ENCODE data around the gene DCTN4. TPM values are rescaled to one million over a fixed set of nuclear protein-coding genes. Genes with fewer than 3 reads are reported as not detected.

DCTN4 gene
- total RNA-seq, 5 donors from 2014 or later (not counting 1 experiment from before 2014, with no cell fraction given) = 36.9 to 79.8 (median 38.4) TPM

DNA sequence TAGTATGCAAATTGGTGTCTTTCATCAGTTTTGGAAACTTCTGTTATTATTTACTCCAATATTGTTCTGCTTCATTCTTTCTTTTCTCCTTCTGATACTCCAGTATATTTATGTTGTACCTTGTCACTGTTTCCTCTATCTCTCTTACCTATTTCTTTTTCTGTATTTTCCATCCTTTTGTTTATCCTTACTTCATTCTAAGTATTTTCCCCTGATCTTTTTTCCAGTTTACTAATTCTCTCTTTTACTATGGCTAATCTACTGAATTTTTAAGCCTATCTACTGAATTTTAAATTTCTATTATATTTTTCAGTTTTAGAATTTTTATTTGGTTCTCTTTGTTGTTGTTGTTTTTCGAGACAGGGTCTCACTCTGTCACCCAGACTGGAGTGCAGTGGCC, 27.1 kb upstream of the DCTN4 start:
- Histone ChIP-seq H3K36me3 (ENCODE audit: control insufficient read depth in 2 of 2, extremely low read depth in 1 of 2, insufficient read depth in 1 of 2, low read length in 1 of 2) (no peaks in the 10 kb centered on the region), H3K27ac (ENCODE audit: low read length) (peak overlapping the region; percentile 22), H3K4me1 (ENCODE audit: control insufficient read depth in 1 of 2, extremely low read depth in 1 of 2, insufficient read depth in 2 of 2, low read length in 2 of 2) (peaks cover 40 to 41% of the 10 kb centered on the region in 2 experiments), H3K4me3 (ENCODE audit: control insufficient read depth in 1 of 2, extremely low read depth in 1 of 2, low read length in 1 of 2) (no peak overlapping the region), H3K27me3 (replicated peaks in 1 of 2; ENCODE audit: control insufficient read depth in 2 of 2, extremely low read depth in 1 of 2, insufficient read depth in 2 of 2, low read length in 1 of 2) (no peaks in the 10 kb centered on the region), H3K9me3 (no peaks in the 10 kb centered on the region)
- ChIA-PET POLR2A (no interaction called here), CTCF (interaction anchor here (0.7 to 1.5 kb wide), 4 partner anchors 14 to 70 kb away, joined by 5 to 9 read pairs (median 8); partner anchors contain the start of gene IRGM (in 1 of the 2))
- Mint-ChIP-seq H3K4me3 (no peak overlapping the region), H3K4me1 (peaks cover 75 to 85% (median 76%) of the 10 kb centered on the region in 3 donors), H3K27ac (peak overlapping the region; percentile 79 to 80), H3K9me3 (no peaks in the 10 kb centered on the region), H3K27me3 (no peaks in the 10 kb centered on the region), H3K36me3 (no peaks in the 10 kb centered on the region)
- no peak for DNase-seq
- no CpG with 5 or more reads among the region's 1 CpG for WGBS (ENCODE audit: insufficient coverage)
- ATAC-seq (replicated peaks in 1 of 4) = no peak

- peak; percentile 86 to 93 (median 86) for ATAC-seq (replicated peaks in 1 of 4)
- CTCF ChIA-PET = interaction anchor here (0.6 to 4.3 kb wide), 20 partner anchors 8 to 1274 kb away, joined by 3 to 45 read pairs (median 4); partner anchors contain the start of genes RBM22 (in 2 of the 2), DCTN4 (in 1 of the 2) and IRGM (in 1 of the 2)
- 10% methylated on average over 2 of the region's 7 CpGs for WGBS (ENCODE audit: insufficient coverage)
- Histone ChIP-seq H3K4me1 (ENCODE audit: control insufficient read depth in 1 of 2, extremely low read depth in 1 of 2, insufficient read depth in 2 of 2, low read length in 2 of 2) (peaks cover 29 to 44% of the 10 kb centered on the region in 2 experiments), H3K27ac (ENCODE audit: low read length) (peak overlapping the region; percentile 72), H3K36me3 (ENCODE audit: control insufficient read depth in 2 of 2, extremely low read depth in 1 of 2, insufficient read depth in 1 of 2, low read length in 1 of 2) (no peaks in the 10 kb centered on the region), H3K9me3 (no peaks in the 10 kb centered on the region), H3K27me3 (replicated peaks in 1 of 2; ENCODE audit: control insufficient read depth in 2 of 2, extremely low read depth in 1 of 2, insufficient read depth in 2 of 2, low read length in 1 of 2) (no peaks in the 10 kb centered on the region), H3K4me3 (ENCODE audit: control insufficient read depth in 1 of 2, extremely low read depth in 1 of 2, low read length in 1 of 2) (peak overlapping the region in 1 of 2 donors; percentile 6)
- peak; percentile 38 to 84 (median 67) for DNase-seq
- H3K27ac Mint-ChIP-seq = peak overlapping the region; percentile 90 to 96
- POLR2A ChIA-PET = interaction anchor here (0.6 to 1.2 kb wide), 7 partner anchors 17 to 707 kb away, joined by 3 to 10 read pairs (median 5); partner anchors contain the start of genes RBM22 (in 2 of the 2), DCTN4 (in 1 of the 2) and IRGM (in 1 of the 2)
- no peaks in the 10 kb centered on the region for H3K36me3 Mint-ChIP-seq
- H3K4me1 Mint-ChIP-seq = peaks cover 73 to 81% (median 81%) of the 10 kb centered on the region in 3 donors
- peak overlapping the region; percentile 48 to 70 (median 55) for H3K4me3 Mint-ChIP-seq
- H3K27me3 Mint-ChIP-seq = no peaks in the 10 kb centered on the region
- no peaks in the 10 kb centered on the region for H3K9me3 Mint-ChIP-seq
These were observed 24.7 kb upstream of the DCTN4 start for GRCh38 chr5:150783422-150783928.

- Histone ChIP-seq H3K36me3 (ENCODE audit: control insufficient read depth in 2 of 2, extremely low read depth in 1 of 2, insufficient read depth in 1 of 2, low read length in 1 of 2) (no peaks in the 10 kb centered on the region), H3K9me3 (no peaks in the 10 kb centered on the region), H3K4me1 (ENCODE audit: control insufficient read depth in 1 of 2, extremely low read depth in 1 of 2, insufficient read depth in 2 of 2, low read length in 2 of 2) (peaks cover 30 to 50% of the 10 kb centered on the region in 2 experiments), H3K27me3 (replicated peaks in 1 of 2; ENCODE audit: control insufficient read depth in 2 of 2, extremely low read depth in 1 of 2, insufficient read depth in 2 of 2, low read length in 1 of 2) (no peaks in the 10 kb centered on the region), H3K27ac (ENCODE audit: low read length) (peak overlapping the region; percentile 72), H3K4me3 (ENCODE audit: control insufficient read depth in 1 of 2, extremely low read depth in 1 of 2, low read length in 1 of 2) (no peak overlapping the region)
- POLR2A ChIA-PET = interaction anchor here in 1 of 2 donors (0.7 to 0.8 kb wide), 2 partner anchors 26 to 29 kb away, joined by 3 to 5 read pairs; no protein-coding TSS in a partner anchor
- no peak for DNase-seq
- Mint-ChIP-seq H3K36me3 (no peaks in the 10 kb centered on the region), H3K4me1 (peaks cover 75 to 84% (median 81%) of the 10 kb centered on the region in 3 donors), H3K27ac (peak overlapping the region; percentile 90 to 96), H3K4me3 (peak overlapping the region; percentile 10 to 70 (median 48)), H3K27me3 (no peaks in the 10 kb centered on the region), H3K9me3 (no peaks in the 10 kb centered on the region)
- ATAC-seq (replicated peaks in 1 of 4) = no peak
- CTCF ChIA-PET = interaction anchor here in 1 of 2 donors (0.6 to 4.3 kb wide), 5 partner anchors 23 to 304 kb away, joined by 3 to 45 read pairs (median 20); partner anchors contain the start of genes DCTN4, IRGM and RBM22
- WGBS (ENCODE audit: insufficient coverage) = 84% methylated on average over 2 of the region's 3 CpGs
These were observed 24.0 kb upstream of the DCTN4 start for GRCh38 chr5:150782850-150783249.

GRCh38 chr5:150781706-150782614, 23.1 kb upstream of the DCTN4 start:
- H3K27me3 ChIP-seq (replicated peaks in 1 of 2; ENCODE audit: control insufficient read depth in 2 of 2, extremely low read depth in 1 of 2, insufficient read depth in 2 of 2, low read length in 1 of 2) = no peaks in the 10 kb centered on the region
- Mint-ChIP-seq H3K4me3 (peak overlapping the region in 1 of 3 donors; percentile 5), H3K27ac (peak overlapping the region; percentile 90 to 96), H3K27me3 (no peaks in the 10 kb centered on the region), H3K36me3 (no peaks in the 10 kb centered on the region), H3K4me1 (peaks cover 72 to 80% (median 73%) of the 10 kb centered on the region in 3 donors), H3K9me3 (no peaks in the 10 kb centered on the region)
- WGBS (ENCODE audit: insufficient coverage) = 100% methylated on average over 3 of the region's 10 CpGs
- H3K4me3 ChIP-seq (ENCODE audit: control insufficient read depth in 1 of 2, extremely low read depth in 1 of 2, low read length in 1 of 2) = no peak overlapping the region
- POLR2A ChIA-PET = interaction anchor here (0.8 to 2.0 kb wide), 2 partner anchors 23 to 28 kb away, joined by 3 to 7 read pairs; partner anchors contain the start of gene DCTN4 (in 1 of the 2)
- no peaks in the 10 kb centered on the region for H3K9me3 ChIP-seq
- H3K27ac ChIP-seq (ENCODE audit: low read length) = peak overlapping the region; percentile 72
- DNase-seq (no peak), ATAC-seq (replicated peaks in 1 of 4) (no peak)
- no peaks in the 10 kb centered on the region for H3K36me3 ChIP-seq (ENCODE audit: control insufficient read depth in 2 of 2, extremely low read depth in 1 of 2, insufficient read depth in 1 of 2, low read length in 1 of 2)
- CTCF ChIA-PET = interaction anchor here (1.4 to 4.3 kb wide), 3 partner anchors 22 to 65 kb away, joined by 5 to 45 read pairs (median 27); partner anchors contain the start of genes DCTN4 (in 2 of the 2) and IRGM (in 1 of the 2)
- H3K4me1 ChIP-seq (ENCODE audit: control insufficient read depth in 1 of 2, extremely low read depth in 1 of 2, insufficient read depth in 2 of 2, low read length in 2 of 2) = peaks cover 30 to 52% of the 10 kb centered on the region in 2 experiments

GRCh38 chr5:150780816-150781221, 22.0 kb upstream of the DCTN4 start:
- ATAC-seq (replicated peaks in 1 of 4) = no peak
- H3K9me3 ChIP-seq = no peaks in the 10 kb centered on the region
- H3K27ac Mint-ChIP-seq = peak overlapping the region; percentile 90 to 96
- peak overlapping the region; percentile 7 for H3K27ac ChIP-seq (ENCODE audit: low read length)
- H3K36me3 ChIP-seq (ENCODE audit: control insufficient read depth in 2 of 2, extremely low read depth in 1 of 2, insufficient read depth in 1 of 2, low read length in 1 of 2) = no peaks in the 10 kb centered on the region
- H3K36me3 Mint-ChIP-seq = no peaks in the 10 kb centered on the region
- peak overlapping the region in 1 of 3 donors; percentile 99 for H3K4me3 Mint-ChIP-seq
- H3K4me1 ChIP-seq (ENCODE audit: control insufficient read depth in 1 of 2, extremely low read depth in 1 of 2, insufficient read depth in 2 of 2, low read length in 2 of 2) = peaks cover 30 to 52% of the 10 kb centered on the region in 2 experiments
- H3K27me3 Mint-ChIP-seq = no peaks in the 10 kb centered on the region
- WGBS (ENCODE audit: insufficient coverage) = 100% methylated on average over 1 of the region's 5 CpGs
- CTCF ChIA-PET = interaction anchor here (0.6 to 4.3 kb wide), 3 partner anchors 22 to 471 kb away, joined by 3 to 45 read pairs (median 5); partner anchors contain the start of genes DCTN4 (in 1 of the 2) and IRGM (in 1 of the 2)
- POLR2A ChIA-PET = interaction anchor here (0.6 to 2.0 kb wide), 3 partner anchors 11 to 298 kb away, joined by 3 to 7 read pairs (median 3); partner anchors contain the start of gene DCTN4 (in 1 of the 2)
- no peaks in the 10 kb centered on the region for H3K27me3 ChIP-seq (replicated peaks in 1 of 2; ENCODE audit: control insufficient read depth in 2 of 2, extremely low read depth in 1 of 2, insufficient read depth in 2 of 2, low read length in 1 of 2)
- no peak overlapping the region for H3K4me3 ChIP-seq (ENCODE audit: control insufficient read depth in 1 of 2, extremely low read depth in 1 of 2, low read length in 1 of 2)
- no peaks in the 10 kb centered on the region for H3K9me3 Mint-ChIP-seq
- DNase-seq = no peak
- H3K4me1 Mint-ChIP-seq = peaks cover 66 to 74% (median 70%) of the 10 kb centered on the region in 3 donors
